PFSK-1 (cell line): ENCODE data around the gene ZNF407.

Experiments
- POLR2AphosphoS5 ChIP-seq: IDR thresholded peaks from 2 replicates; pipeline ENCODE4 v1.6.1; 2012; ENCODE audit warnings: low read depth, mild to moderate bottlenecking, control low read depth, low read length, moderate library complexity
- SIN3A ChIP-seq: IDR thresholded peaks from 2 replicates; pipeline ENCODE4 v1.6.1; 2012; ENCODE audit warnings: mild to moderate bottlenecking, low read length, moderate library complexity, borderline replicate concordance; ENCODE audit not compliant: insufficient read depth
- TF ChIP-seq, protein P1 (sequence below), 2 experiments: IDR thresholded peaks; 2 replicates each; pipeline versions ENCODE4 v1.6.1 to v1.8.0; 2011 to 2012; ENCODE audit warnings: low read depth in 2 of 2, low read length in 2 of 2, control low read depth in 1 of 2, inconsistent platforms in 1 of 2, mild to moderate bottlenecking in 1 of 2, moderate library complexity in 1 of 2; ENCODE audit not compliant: insufficient read depth in 1 of 2

DNA sequence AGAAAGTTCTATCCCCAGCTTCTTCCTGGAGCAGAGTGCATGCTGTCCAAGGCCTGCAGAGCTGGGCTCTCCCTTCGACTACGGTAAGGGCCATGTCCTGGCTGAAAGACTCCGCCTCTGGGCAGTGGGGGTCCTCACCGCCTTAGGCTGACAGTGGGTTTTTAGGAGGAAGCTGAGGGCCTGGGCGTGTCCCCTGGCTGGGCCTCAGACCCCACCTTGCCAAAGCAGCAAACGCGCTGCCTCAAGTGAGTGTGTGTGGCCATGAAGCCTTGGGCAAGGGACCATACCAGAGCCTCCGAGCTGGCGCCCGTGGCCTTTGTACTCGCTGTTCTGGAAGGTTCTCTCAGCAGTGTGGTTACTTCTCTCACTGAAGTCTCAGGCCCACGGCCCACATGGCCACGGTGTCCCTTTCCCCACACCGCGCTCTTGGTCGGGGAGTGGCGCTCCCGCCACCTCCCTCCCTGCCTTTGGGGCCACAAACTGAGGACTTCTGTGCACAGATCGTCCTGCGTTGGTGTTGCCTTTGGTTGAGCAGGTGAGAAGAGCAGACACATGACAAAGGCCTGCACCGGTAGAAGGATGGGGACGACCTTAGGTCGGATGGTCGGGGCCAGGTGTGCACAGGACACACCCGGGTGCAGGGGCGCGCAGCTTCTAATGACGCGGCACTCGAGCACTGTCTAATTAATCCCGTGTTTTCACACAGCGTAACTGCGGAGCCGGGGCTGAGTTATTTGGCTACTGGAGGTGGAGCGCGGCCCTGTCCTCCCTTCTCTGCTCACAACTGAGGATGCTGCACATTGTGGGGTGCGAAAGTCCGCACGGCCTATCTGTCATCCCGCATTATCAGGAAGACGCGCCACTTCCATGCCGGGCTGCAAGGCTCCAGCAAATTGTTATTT lies 489.7 kb downstream of the ZNF407 start:
- TF ChIP-seq, protein P1, sequence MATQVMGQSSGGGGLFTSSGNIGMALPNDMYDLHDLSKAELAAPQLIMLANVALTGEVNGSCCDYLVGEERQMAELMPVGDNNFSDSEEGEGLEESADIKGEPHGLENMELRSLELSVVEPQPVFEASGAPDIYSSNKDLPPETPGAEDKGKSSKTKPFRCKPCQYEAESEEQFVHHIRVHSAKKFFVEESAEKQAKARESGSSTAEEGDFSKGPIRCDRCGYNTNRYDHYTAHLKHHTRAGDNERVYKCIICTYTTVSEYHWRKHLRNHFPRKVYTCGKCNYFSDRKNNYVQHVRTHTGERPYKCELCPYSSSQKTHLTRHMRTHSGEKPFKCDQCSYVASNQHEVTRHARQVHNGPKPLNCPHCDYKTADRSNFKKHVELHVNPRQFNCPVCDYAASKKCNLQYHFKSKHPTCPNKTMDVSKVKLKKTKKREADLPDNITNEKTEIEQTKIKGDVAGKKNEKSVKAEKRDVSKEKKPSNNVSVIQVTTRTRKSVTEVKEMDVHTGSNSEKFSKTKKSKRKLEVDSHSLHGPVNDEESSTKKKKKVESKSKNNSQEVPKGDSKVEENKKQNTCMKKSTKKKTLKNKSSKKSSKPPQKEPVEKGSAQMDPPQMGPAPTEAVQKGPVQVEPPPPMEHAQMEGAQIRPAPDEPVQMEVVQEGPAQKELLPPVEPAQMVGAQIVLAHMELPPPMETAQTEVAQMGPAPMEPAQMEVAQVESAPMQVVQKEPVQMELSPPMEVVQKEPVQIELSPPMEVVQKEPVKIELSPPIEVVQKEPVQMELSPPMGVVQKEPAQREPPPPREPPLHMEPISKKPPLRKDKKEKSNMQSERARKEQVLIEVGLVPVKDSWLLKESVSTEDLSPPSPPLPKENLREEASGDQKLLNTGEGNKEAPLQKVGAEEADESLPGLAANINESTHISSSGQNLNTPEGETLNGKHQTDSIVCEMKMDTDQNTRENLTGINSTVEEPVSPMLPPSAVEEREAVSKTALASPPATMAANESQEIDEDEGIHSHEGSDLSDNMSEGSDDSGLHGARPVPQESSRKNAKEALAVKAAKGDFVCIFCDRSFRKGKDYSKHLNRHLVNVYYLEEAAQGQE (IDR thresholded peaks at IDR 0.05; ENCODE audit: insufficient read depth in 1 of 2, low read depth in 2 of 2, low read length in 2 of 2) = no peak
- TF ChIP-seq SIN3A (no peak), POLR2AphosphoS5 (no peak)
